KMS-11 (cell line): Measurements from ENCODE around the gene DIP2C.

Source experiments
- H2AFZ ChIP-seq: fragments of 200-600 bp; sonication (generic); 2 replicates; pipeline ENCODE4 v1.6.1; 2016; ENCODE audit warnings: antibody characterized with exemption, mixed run types, low read depth
- H3K27ac ChIP-seq: fragments of 200-600 bp; sonication (generic); 2 replicates; pipeline ENCODE4 v1.6.1; 2016; ENCODE audit warnings: mild to moderate bottlenecking, mixed run types
- H3K27me3 ChIP-seq: fragments of 200-600 bp; sonication (generic); 2 replicates; pipeline ENCODE4 v1.6.1; 2017; ENCODE audit warnings: mild to moderate bottlenecking, low read depth, mixed run types, moderate library complexity; ENCODE audit not compliant: insufficient read depth
- H3K36me3 ChIP-seq: fragments of 200-600 bp; sonication (generic); 2 replicates; pipeline ENCODE4 v1.6.1; 2017; ENCODE audit warnings: mild to moderate bottlenecking, mixed run types; ENCODE audit not compliant: insufficient read depth
- H3K4me1 ChIP-seq: fragments of 200-600 bp; sonication (generic); 2 replicates; pipeline ENCODE4 v1.6.1; 2016; ENCODE audit warnings: mild to moderate bottlenecking, low read depth, mixed run types; ENCODE audit not compliant: poor library complexity, severe bottlenecking
- H3K4me2 ChIP-seq: fragments of 200-600 bp; sonication (generic); 2 replicates; pipeline ENCODE4 v1.7.0; 2016; ENCODE audit warnings: mild to moderate bottlenecking, mixed run types
- H3K4me3 ChIP-seq: fragments of 200-600 bp; sonication (generic); IDR thresholded peaks from 2 replicates; pipeline ENCODE4 v1.6.1; 2017; ENCODE audit warnings: low read depth, low read length, mixed read lengths; ENCODE audit not compliant: insufficient read depth
- H3K79me2 ChIP-seq: fragments of 200-600 bp; sonication (generic); 2 replicates; pipeline ENCODE4 v1.6.1; 2016; ENCODE audit warnings: low read depth, mixed run types; ENCODE audit not compliant: insufficient read depth
- H3K9ac ChIP-seq: fragments of 200-600 bp; sonication (generic); 2 replicates; pipeline ENCODE4 v1.6.1; 2016; ENCODE audit warnings: mild to moderate bottlenecking, mixed run types
- H4K20me1 ChIP-seq: fragments of 200-600 bp; sonication (generic); 2 replicates; pipeline ENCODE4 v1.6.1; 2016; ENCODE audit warnings: mild to moderate bottlenecking, mixed run types; ENCODE audit not compliant: insufficient read depth
- CTCF ChIP-seq: fragments of 200-600 bp; sonication (generic); conservative IDR thresholded peaks from 2 replicates; pipeline ENCODE4 v1.6.1; 2017; ENCODE audit warnings: low read depth, mild to moderate bottlenecking, antibody characterized with exemption, low read length, moderate library complexity, mixed read lengths

The DIP2C gene

GRCh38 chr10:682931-683447 lies 6.5 kb downstream of the DIP2C start:
- H3K36me3 ChIP-seq = no peaks in the 10 kb centered on the region
- no peaks in the 10 kb centered on the region for H3K27me3 ChIP-seq
- no peak overlapping the region for H3K4me2 ChIP-seq
- no peak overlapping the region for H3K27ac ChIP-seq
- H3K4me1 ChIP-seq = peaks cover 39% of the 10 kb centered on the region
- H3K4me3 ChIP-seq = no peak overlapping the region
- no peaks in the 10 kb centered on the region; the same call in 1 of the 2 replicates for H4K20me1 ChIP-seq
- H2AFZ ChIP-seq = no peak overlapping the region
- TF ChIP-seq CTCF = no peak
- H3K9ac ChIP-seq = no peak overlapping the region
- H3K79me2 ChIP-seq = peaks cover 84% of the 10 kb centered on the region

GRCh38 chr10:681670-682318 lies 7.7 kb downstream of the DIP2C start:
- H3K27ac ChIP-seq = no peak overlapping the region; the same call in 1 of the 2 replicates
- no peak overlapping the region for H3K4me3 ChIP-seq
- no peak for TF ChIP-seq CTCF
- no peak overlapping the region for H3K9ac ChIP-seq
- H3K27me3 ChIP-seq = no peaks in the 10 kb centered on the region
- no peak overlapping the region for H2AFZ ChIP-seq
- peak overlapping the region; percentile 42; the same call in 1 of the 2 replicates for H3K4me2 ChIP-seq
- peaks cover 41% of the 10 kb centered on the region for H3K4me1 ChIP-seq
- peaks cover under 1% of the 10 kb centered on the region; the same call in 1 of the 2 replicates for H4K20me1 ChIP-seq
- peaks cover 84% of the 10 kb centered on the region for H3K79me2 ChIP-seq
- H3K36me3 ChIP-seq = no peaks in the 10 kb centered on the region

GRCh38 chr10:680745-681144 lies 8.7 kb downstream of the DIP2C start:
- peak overlapping the region; percentile 42 for H3K4me2 ChIP-seq
- no peaks in the 10 kb centered on the region for H3K27me3 ChIP-seq
- no peaks in the 10 kb centered on the region for H3K36me3 ChIP-seq
- H3K79me2 ChIP-seq = peaks cover 84% of the 10 kb centered on the region
- H3K27ac ChIP-seq = peak overlapping the region; percentile 63
- no peak overlapping the region for H2AFZ ChIP-seq
- H3K9ac ChIP-seq = peak overlapping the region; percentile 29; the same call in 1 of the 2 replicates
- no peak for TF ChIP-seq CTCF
- no peak overlapping the region for H3K4me3 ChIP-seq
- 0 out of 2 replicates have a peak, but pooled peaks cover 11% of the 10 kb centered on the region for H4K20me1 ChIP-seq
- peaks cover 48% of the 10 kb centered on the region for H3K4me1 ChIP-seq

- H3K9ac ChIP-seq = peak overlapping the region; percentile 29; the same call in 1 of the 2 replicates
Measured at GRCh38 chr10:680146-680545, 9.3 kb downstream of the DIP2C start.

More at GRCh38 chr10:680146-680545, 9.3 kb downstream of the DIP2C start:
- peaks cover 84% of the 10 kb centered on the region for H3K79me2 ChIP-seq
- H3K27ac ChIP-seq = peak overlapping the region; percentile 63
- peaks cover 52% of the 10 kb centered on the region for H3K4me1 ChIP-seq
- 0 out of 2 replicates have a peak, but pooled peaks cover 16% of the 10 kb centered on the region for H4K20me1 ChIP-seq
- no peaks in the 10 kb centered on the region for H3K27me3 ChIP-seq
- no peak overlapping the region for H3K4me3 ChIP-seq
- H3K36me3 ChIP-seq = no peaks in the 10 kb centered on the region
- H2AFZ ChIP-seq = no peak overlapping the region
- TF ChIP-seq CTCF = no peak
- H3K4me2 ChIP-seq = peak overlapping the region; percentile 42
